ENCODE results near the gene THPO.

THPO gene

GRCh38 chr3:184384856-184385422 is 6.9 kb upstream of the THPO start:
- DNase-seq (ENCODE audit: low spot score): no peak

GRCh38 chr3:184384342-184384741 is 6.3 kb upstream of the THPO start:
- DNase-seq (ENCODE audit: low spot score): no peak

DNA sequence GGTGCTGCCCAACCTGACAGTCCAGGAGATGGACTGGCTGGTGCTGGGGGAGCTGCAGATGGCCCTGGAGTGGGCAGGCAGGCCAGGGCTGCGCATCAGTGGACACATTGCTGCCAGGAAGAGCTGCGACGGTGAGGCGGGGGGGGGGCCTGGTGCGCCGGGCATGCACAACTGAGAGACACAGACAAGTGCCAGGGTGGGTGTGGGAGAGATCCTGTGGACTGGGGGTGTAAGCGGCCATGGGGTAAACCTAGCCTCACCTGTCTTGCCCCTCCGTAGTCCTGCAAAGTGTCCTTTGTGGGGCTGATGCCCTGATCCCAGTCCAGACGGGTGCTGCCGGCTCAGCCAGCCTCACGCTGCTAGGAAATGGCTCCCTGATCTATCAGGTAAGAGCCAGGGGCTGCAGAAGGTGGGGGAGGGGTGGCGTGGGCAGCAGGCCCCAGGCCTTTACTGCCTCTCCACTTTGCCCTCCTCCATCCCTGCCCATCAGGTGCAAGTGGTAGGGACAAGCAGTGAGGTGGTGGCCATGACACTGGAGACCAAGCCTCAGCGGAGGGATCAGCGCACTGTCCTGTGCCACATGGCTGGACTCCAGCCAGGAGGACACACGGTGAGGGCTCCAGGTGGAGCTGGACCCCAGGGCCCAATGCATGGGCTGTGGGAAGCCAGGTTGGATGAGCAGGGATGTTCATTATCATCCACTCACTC is 5.2 kb upstream of the THPO start:
- no peak for DNase-seq (ENCODE audit: low spot score)

DNA sequence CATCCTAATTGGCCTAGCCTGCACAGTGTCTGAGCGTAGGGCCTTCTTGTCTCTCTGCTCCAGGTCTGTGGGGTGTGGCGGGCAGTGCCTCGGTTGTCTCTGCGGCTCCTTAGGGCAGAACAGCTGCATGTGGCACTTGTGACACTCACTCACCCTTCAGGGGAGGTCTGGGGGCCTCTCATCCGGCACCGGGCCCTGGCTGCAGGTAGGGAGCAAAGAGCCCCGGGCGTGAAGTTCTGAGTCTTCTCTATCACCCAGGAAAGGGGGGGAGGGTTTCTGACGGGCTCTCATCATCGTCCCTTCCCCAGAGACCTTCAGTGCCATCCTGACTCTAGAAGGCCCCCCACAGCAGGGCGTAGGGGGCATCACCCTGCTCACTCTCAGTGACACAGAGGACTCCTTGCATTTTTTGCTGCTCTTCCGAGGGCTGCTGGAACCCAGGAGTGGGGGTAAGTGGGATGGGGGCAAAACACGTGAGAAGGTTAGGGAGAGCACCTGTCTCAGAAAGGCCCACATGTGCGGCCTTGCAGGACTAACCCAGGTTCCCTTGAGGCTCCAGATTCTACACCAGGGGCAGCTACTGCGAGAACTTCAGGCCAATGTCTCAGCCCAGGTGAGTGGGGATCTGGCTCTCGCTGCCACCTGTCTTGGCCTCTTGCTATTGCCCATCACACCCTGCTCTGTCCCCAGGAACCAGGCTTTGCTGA is 4.5 kb upstream of the THPO start:
- DNase-seq (ENCODE audit: low spot score): no peak

DNA sequence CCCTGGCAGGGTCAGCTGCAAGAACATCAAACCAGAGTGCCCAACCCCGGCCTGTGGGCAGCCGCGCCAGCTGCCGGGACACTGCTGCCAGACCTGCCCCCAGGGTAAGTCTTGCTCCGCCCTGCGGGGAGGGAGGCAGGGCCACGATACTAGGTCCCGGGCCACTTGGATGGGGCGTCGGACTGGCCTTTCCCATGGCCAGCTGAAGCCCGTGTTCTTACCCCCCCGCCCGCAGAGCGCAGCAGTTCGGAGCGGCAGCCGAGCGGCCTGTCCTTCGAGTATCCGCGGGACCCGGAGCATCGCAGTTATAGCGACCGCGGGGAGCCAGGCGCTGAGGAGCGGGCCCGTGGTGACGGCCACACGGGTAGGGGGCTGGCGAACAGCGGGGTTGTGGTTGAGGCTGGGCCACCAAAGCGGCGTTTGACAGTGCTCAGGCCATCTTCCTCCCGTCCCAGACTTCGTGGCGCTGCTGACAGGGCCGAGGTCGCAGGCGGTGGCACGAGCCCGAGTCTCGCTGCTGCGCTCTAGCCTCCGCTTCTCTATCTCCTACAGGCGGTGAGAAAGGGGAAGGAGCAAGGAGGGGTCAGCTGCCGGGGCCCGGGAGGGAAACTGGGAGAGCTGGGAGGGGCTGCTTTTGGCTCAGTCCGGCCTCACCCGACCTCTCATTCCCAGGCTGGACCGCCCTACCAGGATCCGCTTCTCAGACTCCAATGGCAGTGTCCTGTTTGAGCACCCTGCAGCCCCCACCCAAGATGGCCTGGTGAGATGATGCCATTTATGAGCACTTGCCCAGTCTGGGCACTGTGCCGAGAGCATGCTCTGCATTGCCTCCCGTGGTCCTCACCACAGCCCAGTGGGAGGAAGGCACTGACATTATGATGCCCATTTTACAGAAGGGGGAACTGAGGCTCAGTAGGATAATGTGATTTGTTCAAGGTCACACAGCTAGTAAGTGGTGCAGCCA is 3.5 kb upstream of the THPO start:
- no peak for DNase-seq (ENCODE audit: low spot score)

- DNase-seq (ENCODE audit: low spot score): no peak
Observed at GRCh38 chr3:184380627-184381260, 2.7 kb upstream of the THPO start.

DNA sequence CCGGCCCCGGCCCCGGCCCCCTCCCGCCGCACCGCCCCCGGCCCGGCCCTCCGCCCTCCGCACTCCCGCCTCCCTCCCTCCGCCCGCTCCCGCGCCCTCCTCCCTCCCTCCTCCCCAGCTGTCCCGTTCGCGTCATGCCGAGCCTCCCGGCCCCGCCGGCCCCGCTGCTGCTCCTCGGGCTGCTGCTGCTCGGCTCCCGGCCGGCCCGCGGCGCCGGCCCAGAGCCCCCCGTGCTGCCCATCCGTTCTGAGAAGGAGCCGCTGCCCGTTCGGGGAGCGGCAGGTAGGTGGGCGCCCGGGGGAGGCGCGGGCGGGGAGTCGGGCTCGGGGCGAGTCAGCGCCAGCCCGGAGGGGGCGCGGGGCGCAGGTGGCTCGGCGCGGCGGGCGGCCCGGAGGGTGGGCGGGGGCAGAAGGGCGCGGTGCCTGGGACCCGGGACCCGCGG is 2.2 kb upstream of the THPO start:
- peak; percentile 31 for DNase-seq (ENCODE audit: low spot score)

- DNase-seq (ENCODE audit: low spot score): no peak
Observed at GRCh38 chr3:184379358-184380184, 1.6 kb upstream of the THPO start, which contains the start of gene CHRD. CHRD (plus strand) TSS chr3:184380054; CDS start chr3:184380319, 265 bp downstream.

DNA sequence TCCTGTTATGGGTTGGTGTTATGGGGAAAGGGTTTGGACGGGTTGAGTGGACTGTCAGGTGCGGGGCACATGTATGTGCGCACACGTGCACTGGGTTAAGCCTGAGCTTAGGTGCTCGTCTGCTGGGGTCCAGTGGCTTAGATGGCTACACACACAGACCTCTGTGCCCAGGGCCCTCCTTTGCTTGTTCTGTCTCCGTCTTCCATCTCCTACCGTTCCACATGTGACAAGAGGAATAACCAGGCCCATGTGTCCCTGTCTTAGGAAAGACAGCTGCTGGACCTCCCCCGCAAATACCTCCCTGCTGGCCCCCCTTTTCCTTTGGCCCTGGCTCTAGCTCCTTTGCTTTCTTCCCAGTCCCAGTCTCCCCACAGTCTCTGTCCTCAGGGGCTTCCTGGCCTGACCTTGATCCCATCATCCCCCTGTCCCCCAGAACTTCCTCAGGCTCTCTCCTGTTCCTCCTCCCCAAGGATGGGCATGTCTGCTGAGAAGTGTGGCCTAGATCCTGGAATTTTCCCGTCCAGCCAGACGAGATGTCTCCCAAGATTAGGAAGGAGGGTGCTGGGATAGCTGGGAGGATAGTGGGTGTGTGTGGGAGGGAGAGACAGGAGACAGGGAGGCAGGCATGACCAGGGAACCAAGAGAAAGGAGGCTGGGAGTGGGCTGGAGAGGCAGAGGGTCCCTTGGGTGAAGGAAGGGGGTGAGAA is 797 bp upstream of the THPO start:
- DNase-seq (ENCODE audit: low spot score): no peak

DNA sequence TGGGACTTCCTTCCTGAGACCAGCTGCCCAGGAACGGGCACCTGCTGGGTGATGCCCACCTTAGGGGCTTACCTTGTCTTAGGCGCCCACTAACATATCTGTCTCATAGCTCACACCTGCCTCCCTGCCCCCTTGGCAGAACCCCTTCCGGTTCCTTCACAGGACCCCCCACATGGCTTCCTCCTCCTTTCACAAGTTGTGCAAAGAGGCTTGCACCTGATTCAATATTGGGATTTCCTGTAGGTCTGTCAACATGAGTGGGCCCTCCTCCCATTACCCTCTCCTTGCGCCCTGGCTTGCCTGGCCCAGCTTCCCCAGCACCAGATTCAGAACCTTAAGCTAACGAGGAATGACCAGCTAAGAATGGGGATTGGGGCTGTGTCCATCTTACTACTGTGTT is 633 bp downstream of the THPO start:
- no peak for DNase-seq (ENCODE audit: low spot score)

- no peak for DNase-seq (ENCODE audit: low spot score)
Observed at GRCh38 chr3:184375747-184376461, 2.1 kb downstream of the THPO start.

- DNase-seq (ENCODE audit: low spot score): no peak
Observed at GRCh38 chr3:184373422-184373821, 4.6 kb downstream of the THPO start.

DNA sequence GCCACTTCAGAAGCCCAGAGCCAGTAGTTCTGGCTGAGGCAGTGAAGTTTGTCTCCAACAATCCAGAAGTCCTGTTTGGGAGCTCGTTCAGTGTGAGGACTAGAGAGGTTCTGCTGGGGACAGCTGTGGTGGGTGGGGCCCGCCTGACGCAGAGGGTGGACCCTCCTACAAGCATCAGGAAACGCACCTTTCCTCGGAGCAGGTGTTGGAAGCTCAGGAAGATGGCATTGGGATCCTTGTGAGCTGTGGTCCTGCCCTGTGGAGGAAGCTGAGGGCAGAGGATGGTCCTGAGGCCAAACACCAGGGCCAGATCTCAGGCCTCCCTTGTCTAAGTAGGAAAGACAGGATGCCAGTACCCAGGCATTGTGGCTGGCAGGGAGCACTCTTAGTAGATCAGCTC is 5.1 kb downstream of the THPO start:
- no peak for DNase-seq (ENCODE audit: low spot score)

GRCh38 chr3:184372296-184372821 is 5.6 kb downstream of the THPO start:
- no peak for DNase-seq (ENCODE audit: low spot score)

- peak; percentile 74 for DNase-seq (ENCODE audit: low spot score)
Observed at GRCh38 chr3:184371570-184372018, 6.4 kb downstream of the THPO start.

DNA sequence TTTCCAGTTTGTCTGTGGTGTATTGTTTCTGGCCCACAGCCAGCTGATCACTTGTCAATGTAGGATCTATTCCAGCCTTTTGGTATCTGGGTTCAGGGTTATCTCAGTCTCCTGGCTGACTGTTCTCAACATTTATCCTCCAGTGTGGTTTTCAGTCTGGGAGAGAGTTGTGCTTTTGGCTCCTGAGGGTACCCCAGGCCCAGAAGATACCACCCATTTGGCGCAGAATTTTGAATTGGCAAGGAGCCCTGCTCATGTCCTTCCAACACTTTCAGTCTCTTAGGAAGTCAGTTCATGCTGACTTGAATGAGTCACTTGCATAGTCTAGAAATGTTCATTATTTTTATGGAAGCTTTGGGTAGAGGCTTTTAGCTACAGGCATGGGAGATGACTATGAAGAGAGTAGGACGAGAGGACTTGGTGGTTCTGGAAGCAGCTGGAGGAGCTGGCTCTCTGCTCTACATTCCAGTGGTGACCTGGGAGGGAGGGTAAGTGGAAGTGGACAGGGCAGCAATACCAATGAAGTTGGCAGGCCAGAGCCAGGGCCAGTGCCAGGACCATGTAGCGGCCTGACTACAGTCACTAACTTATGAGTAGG is 9.3 kb downstream of the THPO start:
- DNase-seq (ENCODE audit: low spot score): no peak

GRCh38 chr3:184368116-184368515 is 9.9 kb downstream of the THPO start:
- DNase-seq (ENCODE audit: low spot score): no peak

GRCh38 chr3:184366619-184367289 is 11.3 kb downstream of the THPO start:
- DNase-seq (ENCODE audit: low spot score): no peak

Measured in germinal center (tissue), 1 donor.